SH-SY5Y (cell line): ENCODE data around the gene ANKRD13C.

Source experiments
- GATA2 ChIP-seq: IDR thresholded peaks from 2 replicates; pipeline ENCODE4 v1.6.1; 2011; ENCODE audit warnings: mild to moderate bottlenecking, low read depth, low read length
- GATA3 ChIP-seq: IDR thresholded peaks from 2 replicates; pipeline ENCODE4 v1.6.1; 2011; ENCODE audit warnings: low read depth, mild to moderate bottlenecking, low read length, moderate library complexity

- TF ChIP-seq GATA2 = no peak
- TF ChIP-seq GATA3 = no peak
These were observed 34.8 kb downstream of the ANKRD13C start for GRCh38 chr1:70319750-70320149.
